BLaER1 treated with 17β-estradiol and CSF1 and Interleukin-3, amounts not matched to agents 10 nM and 100 nM (cell line): Measurements from ENCODE around the gene SMG6.

ENCODE experiments used
- H3K27ac ChIP-seq, 11 experiments: shearing (Covaris generic); formaldehyde crosslinking; 2 replicates each; pipeline ENCODE4 v1.8.1; 2022
- H3K27me3 ChIP-seq, 11 experiments: shearing (Covaris generic); formaldehyde crosslinking; 2 replicates each; pipeline ENCODE4 v1.8.1; 2022
- H3K36me3 ChIP-seq, 11 experiments: shearing (Covaris generic); formaldehyde crosslinking; 2 replicates each; pipeline ENCODE4 v1.8.1; 2022
- H3K4me1 ChIP-seq, 10 experiments: shearing (Covaris generic); formaldehyde crosslinking; 2 replicates each; pipeline ENCODE4 v1.8.1; 2022
- H3K4me2 ChIP-seq, 11 experiments: shearing (Covaris generic); formaldehyde crosslinking; 2 replicates each; pipeline ENCODE4 v1.8.1; 2022
- H3K4me3 ChIP-seq, 10 experiments: shearing (Covaris generic); formaldehyde crosslinking; 2 replicates each; pipeline ENCODE4 v1.8.1; 2022
- H3K9ac ChIP-seq, 11 experiments: shearing (Covaris generic); formaldehyde crosslinking; 2 replicates each; pipeline ENCODE4 v1.8.1; 2022
- H3K9me3 ChIP-seq, 11 experiments: shearing (Covaris generic); formaldehyde crosslinking; replicated peaks in 1 of 11; 2 replicates each; pipeline ENCODE4 v1.8.1; 2022
- H4K20me1 ChIP-seq, 11 experiments: shearing (Covaris generic); formaldehyde crosslinking; 2 replicates each; pipeline ENCODE4 v1.8.1; 2022
- Cebpa-rat ChIP-seq, 11 experiments: shearing (Covaris generic); IDR thresholded peaks; 2 replicates each; pipeline ENCODE4 v1.8.1; 2022

Gene SMG6

GRCh38 chr17:2289878-2290478, 13.6 kb downstream of the SMG6 start:
- TF ChIP-seq Cebpa-rat (IDR thresholded peaks at IDR 0.05): no peak
- H3K4me2 ChIP-seq: no peak overlapping the region
- peaks cover 86 to 100% (median 97%) of the 10 kb centered on the region in 11 experiments for H3K36me3 ChIP-seq

GRCh38 chr17:2283302-2283701, 20.3 kb downstream of the SMG6 start:
- H3K4me2 ChIP-seq: no peak overlapping the region; a peak in 1 of 22 replicates
- H4K20me1 ChIP-seq: peaks cover 0 to 46% (median 9%) of the 10 kb centered on the region in 11 experiments; a peak in 13 of 22 replicates
- H3K4me1 ChIP-seq: peaks cover 6 to 30% (median 10%) of the 10 kb centered on the region in 10 experiments; a peak in 19 of 20 replicates
- H3K27me3 ChIP-seq: no peaks in the 10 kb centered on the region
- TF ChIP-seq Cebpa-rat (IDR thresholded peaks at IDR 0.05): no peak
- peaks cover 75 to 100% (median 92%) of the 10 kb centered on the region in 11 experiments for H3K36me3 ChIP-seq
- H3K9me3 ChIP-seq: no peaks in the 10 kb centered on the region
- peak overlapping the region in 1 of 11 experiments; percentile 40; a peak in 1 of 22 replicates for H3K27ac ChIP-seq
- H3K9ac ChIP-seq: 0 out of 22 replicates have a peak overlapping the region, but pooled peaks of 1 of the 11 experiments have one; percentile 19
- no peak overlapping the region for H3K4me3 ChIP-seq

More at GRCh38 chr17:2289878-2290478, 13.6 kb downstream of the SMG6 start:
- Histone ChIP-seq H3K27ac (no peak overlapping the region), H4K20me1 (peaks cover 6 to 71% (median 28%) of the 10 kb centered on the region in 11 experiments; a peak in 18 of 22 replicates), H3K27me3 (no peaks in the 10 kb centered on the region), H3K4me3 (no peak overlapping the region), H3K4me1 (peaks cover 0 to 4% (median 0%) of the 10 kb centered on the region in 10 experiments; a peak in 5 of 20 replicates), H3K9me3 (no peaks in the 10 kb centered on the region), H3K9ac (no peak overlapping the region)

GRCh38 chr17:2282297-2282873, 21.2 kb downstream of the SMG6 start:
- no peak overlapping the region for H3K4me3 ChIP-seq
- no peaks in the 10 kb centered on the region for H3K9me3 ChIP-seq
- peak overlapping the region in 6 of 11 experiments; percentile 1 to 33 (median 16); a peak in 4 of 22 replicates for H3K4me2 ChIP-seq
- H3K27me3 ChIP-seq: no peaks in the 10 kb centered on the region
- H3K9ac ChIP-seq: peak overlapping the region in 2 of 11 experiments; percentile 0 to 22; a peak in 1 of 22 replicates
- peaks cover 65 to 100% (median 87%) of the 10 kb centered on the region in 11 experiments for H3K36me3 ChIP-seq
- H4K20me1 ChIP-seq: peaks cover 0 to 49% (median 12%) of the 10 kb centered on the region in 11 experiments; a peak in 14 of 22 replicates
- peak overlapping the region in 3 of 11 experiments; percentile 21 to 40 (median 26); a peak in 5 of 22 replicates for H3K27ac ChIP-seq
- peak in 2 of 11 experiments; percentile 36; a peak in 1 of 22 replicates for TF ChIP-seq Cebpa-rat (IDR thresholded peaks at IDR 0.05)
- H3K4me1 ChIP-seq: peaks cover 15 to 30% (median 19%) of the 10 kb centered on the region in 10 experiments

GRCh38 chr17:2279707-2280106, 23.9 kb downstream of the SMG6 start:
- Histone ChIP-seq H3K4me3 (no peak overlapping the region), H3K36me3 (peaks cover 71 to 97% (median 83%) of the 10 kb centered on the region in 11 experiments), H3K27ac (no peak overlapping the region), H3K4me2 (no peak overlapping the region; a peak in 1 of 22 replicates), H4K20me1 (peaks cover 0 to 54% (median 14%) of the 10 kb centered on the region in 11 experiments; a peak in 15 of 22 replicates), H3K27me3 (no peaks in the 10 kb centered on the region), H3K9ac (peak overlapping the region in 1 of 11 experiments; percentile 10; a peak in 1 of 22 replicates), H3K4me1 (peaks cover 17 to 23% (median 19%) of the 10 kb centered on the region in 10 experiments), H3K9me3 (no peaks in the 10 kb centered on the region)
- no peak for TF ChIP-seq Cebpa-rat (IDR thresholded peaks at IDR 0.05)

- Histone ChIP-seq H4K20me1 (peaks cover 0 to 36% (median 9%) of the 10 kb centered on the region in 11 experiments; a peak in 11 of 22 replicates), H3K27ac (no peak overlapping the region), H3K36me3 (peaks cover 78 to 97% (median 83%) of the 10 kb centered on the region in 11 experiments), H3K4me1 (peaks cover 8 to 21% (median 14%) of the 10 kb centered on the region in 10 experiments; a peak in 18 of 20 replicates), H3K4me3 (no peak overlapping the region), H3K9ac (peak overlapping the region in 2 of 11 experiments; percentile 3 to 31; a peak in 1 of 22 replicates), H3K27me3 (no peaks in the 10 kb centered on the region), H3K9me3 (no peaks in the 10 kb centered on the region), H3K4me2 (peak overlapping the region in 8 of 11 experiments; percentile 40 to 66 (median 54); a peak in 16 of 22 replicates)
- no peak for TF ChIP-seq Cebpa-rat (IDR thresholded peaks at IDR 0.05)
These were observed 26.0 kb downstream of the SMG6 start for GRCh38 chr17:2277429-2278170.

GRCh38 chr17:2275722-2276121, 27.9 kb downstream of the SMG6 start:
- Histone ChIP-seq H3K36me3 (peaks cover 71 to 96% (median 82%) of the 10 kb centered on the region in 11 experiments), H3K27me3 (no peaks in the 10 kb centered on the region), H3K9ac (no peak overlapping the region), H4K20me1 (peaks cover 0 to 34% (median 0%) of the 10 kb centered on the region in 11 experiments; a peak in 5 of 22 replicates), H3K4me1 (peaks cover 0 to 21% (median 11%) of the 10 kb centered on the region in 10 experiments; a peak in 16 of 20 replicates), H3K4me3 (no peak overlapping the region), H3K4me2 (no peak overlapping the region), H3K9me3 (no peaks in the 10 kb centered on the region), H3K27ac (no peak overlapping the region)
- no peak for TF ChIP-seq Cebpa-rat (IDR thresholded peaks at IDR 0.05)

- no peak overlapping the region for H3K4me3 ChIP-seq
- H3K27me3 ChIP-seq: no peaks in the 10 kb centered on the region
- no peak overlapping the region for H3K27ac ChIP-seq
- no peak for TF ChIP-seq Cebpa-rat (IDR thresholded peaks at IDR 0.05)
- no peaks in the 10 kb centered on the region for H3K9me3 ChIP-seq
- no peak overlapping the region for H3K9ac ChIP-seq
- peaks cover 0 to 27% (median 14%) of the 10 kb centered on the region in 10 experiments; a peak in 16 of 20 replicates for H3K4me1 ChIP-seq
- H3K4me2 ChIP-seq: no peak overlapping the region
- H3K36me3 ChIP-seq: peaks cover 71 to 96% (median 82%) of the 10 kb centered on the region in 11 experiments
- H4K20me1 ChIP-seq: peaks cover 0 to 34% (median 5%) of the 10 kb centered on the region in 11 experiments; a peak in 7 of 22 replicates
These were observed 29.2 kb downstream of the SMG6 start for GRCh38 chr17:2274414-2274813.

- no peak overlapping the region for H3K4me2 ChIP-seq
- H4K20me1 ChIP-seq: peaks cover 0 to 15% (median 4%) of the 10 kb centered on the region in 11 experiments; a peak in 7 of 22 replicates
- H3K27me3 ChIP-seq: no peaks in the 10 kb centered on the region
- H3K36me3 ChIP-seq: peaks cover 61 to 95% (median 83%) of the 10 kb centered on the region in 11 experiments
- TF ChIP-seq Cebpa-rat (IDR thresholded peaks at IDR 0.05): no peak
- no peak overlapping the region for H3K9ac ChIP-seq
- peaks cover 7 to 33% (median 19%) of the 10 kb centered on the region in 10 experiments for H3K4me1 ChIP-seq
- no peak overlapping the region for H3K27ac ChIP-seq
- no peaks in the 10 kb centered on the region for H3K9me3 ChIP-seq
- no peak overlapping the region for H3K4me3 ChIP-seq
These were observed 31.4 kb downstream of the SMG6 start for GRCh38 chr17:2271985-2272702.
